NB4 (cell line): Measurements from ENCODE around the gene ABCB6.

Experiments
- POLR2A ChIP-seq: IDR thresholded peaks from 2 replicates; pipeline ENCODE4 v1.6.1; 2011; ENCODE audit warnings: mild to moderate bottlenecking; ENCODE audit not compliant: insufficient read length; ENCODE audit errors: extremely low read depth
- TF ChIP-seq, protein P1 (sequence below): IDR thresholded peaks from one replicate; pipeline ENCODE4 v1.5.1; 2012; ENCODE audit warnings: low read depth, low read length

DNA sequence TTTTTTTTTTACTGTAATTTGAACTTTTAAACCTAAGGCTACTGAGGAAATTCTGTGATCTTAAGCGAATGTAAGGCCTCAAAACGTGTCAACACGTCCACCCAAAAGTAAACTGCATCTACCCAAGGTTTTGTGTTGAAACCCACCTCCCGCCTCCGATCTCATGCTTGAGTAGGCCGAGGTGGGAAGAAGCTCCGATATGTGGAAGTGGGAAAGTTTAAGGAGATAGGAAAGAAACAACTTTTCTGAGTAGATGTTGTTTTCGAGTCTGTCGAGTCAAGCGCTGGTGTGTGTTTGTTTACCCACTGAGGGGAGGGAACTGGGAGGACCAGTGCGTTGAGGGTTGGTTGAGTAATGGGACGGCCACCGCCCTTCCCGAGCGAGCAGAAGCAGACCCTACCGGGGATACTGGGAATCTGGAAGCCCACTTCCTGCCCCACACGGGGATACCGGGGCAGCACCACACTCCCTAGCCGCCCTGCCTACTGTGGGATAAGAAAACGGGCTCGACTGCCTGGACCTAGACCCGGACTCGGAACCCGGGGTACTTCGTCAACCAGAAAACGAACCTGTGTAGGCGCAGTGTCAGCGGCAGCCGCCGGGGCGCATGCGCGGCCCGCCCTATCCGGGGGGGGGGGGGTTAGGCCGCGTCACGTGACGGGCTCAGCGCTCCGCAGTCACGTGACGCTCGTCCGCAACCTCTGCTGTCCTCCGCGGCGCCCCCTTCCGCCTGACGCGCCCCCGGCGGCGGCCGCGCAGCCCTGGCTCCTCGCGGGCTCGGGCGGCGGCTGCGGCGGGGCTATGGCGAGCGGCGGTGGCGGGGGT is 41.0 kb downstream of the ABCB6 start, which contains the start of gene RETREG2:
- TF ChIP-seq, protein P1, sequence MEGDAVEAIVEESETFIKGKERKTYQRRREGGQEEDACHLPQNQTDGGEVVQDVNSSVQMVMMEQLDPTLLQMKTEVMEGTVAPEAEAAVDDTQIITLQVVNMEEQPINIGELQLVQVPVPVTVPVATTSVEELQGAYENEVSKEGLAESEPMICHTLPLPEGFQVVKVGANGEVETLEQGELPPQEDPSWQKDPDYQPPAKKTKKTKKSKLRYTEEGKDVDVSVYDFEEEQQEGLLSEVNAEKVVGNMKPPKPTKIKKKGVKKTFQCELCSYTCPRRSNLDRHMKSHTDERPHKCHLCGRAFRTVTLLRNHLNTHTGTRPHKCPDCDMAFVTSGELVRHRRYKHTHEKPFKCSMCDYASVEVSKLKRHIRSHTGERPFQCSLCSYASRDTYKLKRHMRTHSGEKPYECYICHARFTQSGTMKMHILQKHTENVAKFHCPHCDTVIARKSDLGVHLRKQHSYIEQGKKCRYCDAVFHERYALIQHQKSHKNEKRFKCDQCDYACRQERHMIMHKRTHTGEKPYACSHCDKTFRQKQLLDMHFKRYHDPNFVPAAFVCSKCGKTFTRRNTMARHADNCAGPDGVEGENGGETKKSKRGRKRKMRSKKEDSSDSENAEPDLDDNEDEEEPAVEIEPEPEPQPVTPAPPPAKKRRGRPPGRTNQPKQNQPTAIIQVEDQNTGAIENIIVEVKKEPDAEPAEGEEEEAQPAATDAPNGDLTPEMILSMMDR, result no peak
- TF ChIP-seq POLR2A, result peak; percentile 84
